ENCODE measurements around the gene PLEKHG5.

DNA sequence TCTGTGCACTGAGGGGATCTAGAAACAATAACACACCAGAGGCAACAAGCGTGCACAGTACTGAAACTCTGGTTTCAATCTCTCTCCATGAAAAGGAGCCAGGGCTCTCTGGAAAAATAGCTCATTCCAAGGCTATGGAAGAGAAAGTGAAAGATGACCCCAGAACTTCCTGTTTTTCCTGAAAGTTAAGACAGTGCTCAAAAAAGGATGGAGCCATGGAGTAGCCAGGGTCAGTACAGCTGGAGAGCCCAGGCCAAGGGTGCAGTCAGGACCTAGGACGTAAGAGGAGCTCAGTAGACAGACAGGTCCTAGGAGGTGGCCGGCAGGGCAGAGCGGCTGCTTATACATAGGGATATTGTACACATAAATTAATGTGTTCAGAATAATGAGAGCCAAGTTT lies 43.7 kb upstream of the PLEKHG5 start:
- TF ChIP-seq, protein P1, sequence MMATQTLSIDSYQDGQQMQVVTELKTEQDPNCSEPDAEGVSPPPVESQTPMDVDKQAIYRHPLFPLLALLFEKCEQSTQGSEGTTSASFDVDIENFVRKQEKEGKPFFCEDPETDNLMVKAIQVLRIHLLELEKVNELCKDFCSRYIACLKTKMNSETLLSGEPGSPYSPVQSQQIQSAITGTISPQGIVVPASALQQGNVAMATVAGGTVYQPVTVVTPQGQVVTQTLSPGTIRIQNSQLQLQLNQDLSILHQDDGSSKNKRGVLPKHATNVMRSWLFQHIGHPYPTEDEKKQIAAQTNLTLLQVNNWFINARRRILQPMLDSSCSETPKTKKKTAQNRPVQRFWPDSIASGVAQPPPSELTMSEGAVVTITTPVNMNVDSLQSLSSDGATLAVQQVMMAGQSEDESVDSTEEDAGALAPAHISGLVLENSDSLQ (IDR thresholded peaks at IDR 0.05), result no peak
- no peak for TF ChIP-seq ELF4 (IDR thresholded peaks at IDR 0.05)
- no peak for TF ChIP-seq LEF1 (IDR thresholded peaks at IDR 0.05; ENCODE audit: borderline replicate concordance)
- no peak for TF ChIP-seq FOXK2 (IDR thresholded peaks at IDR 0.05)

All from HEK293T (cell line).